GM12892 (cell line): ENCODE results near the gene SELL.

ENCODE experiments used
- POLR2A ChIP-seq: IDR thresholded peaks from 2 replicates; pipeline ENCODE4 v1.6.1; 2011; ENCODE audit warnings: low read depth, low read length, control low read depth
- POLR2AphosphoS5 ChIP-seq: IDR thresholded peaks from 2 replicates; pipeline ENCODE4 v1.6.1; 2011; ENCODE audit warnings: low read depth, low read length, control low read depth
- TAF1 ChIP-seq: IDR thresholded peaks from 2 replicates; pipeline ENCODE4 v1.6.1; 2011; ENCODE audit warnings: low read depth, mild to moderate bottlenecking, control low read depth, low read length, borderline replicate concordance

DNA sequence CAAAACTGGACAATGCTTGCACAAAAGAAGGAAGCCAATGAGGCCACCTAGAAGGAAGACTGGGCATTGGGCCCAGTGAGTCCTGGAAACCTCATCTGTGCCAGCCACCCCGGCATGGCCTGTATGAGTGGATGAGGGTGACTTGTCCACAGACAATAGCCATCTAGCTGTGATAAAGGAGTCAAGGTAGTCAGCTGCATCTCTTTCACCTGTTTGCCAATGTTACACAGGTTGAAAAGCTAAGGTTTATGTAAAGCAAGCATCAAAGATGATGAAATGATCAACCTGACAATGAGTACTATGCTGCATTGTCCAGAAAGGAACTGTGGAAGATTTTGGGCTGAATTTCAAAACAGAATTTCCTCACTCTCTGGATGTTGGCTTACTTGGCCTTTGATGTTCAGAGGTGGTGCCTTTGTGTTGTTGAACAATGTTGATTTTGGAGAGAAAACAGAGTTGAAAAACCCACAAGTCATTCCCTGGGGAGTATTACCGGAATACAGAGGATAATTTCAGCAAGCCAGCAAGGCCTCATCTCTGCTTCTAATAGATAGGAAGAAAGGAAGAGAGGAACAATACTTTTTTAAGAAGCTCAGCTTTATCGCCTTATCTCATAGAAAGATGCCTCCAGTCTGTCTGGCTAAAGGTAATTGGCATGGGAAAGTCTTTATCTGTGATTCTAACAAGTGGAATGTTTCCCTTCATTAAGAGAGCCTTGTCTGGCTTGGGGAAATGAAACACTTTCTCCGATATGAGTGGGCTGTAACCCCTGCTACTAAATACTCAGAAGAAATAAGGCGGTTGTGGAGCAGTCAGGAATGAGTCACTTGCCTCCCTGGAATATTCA is 33.8 kb upstream of the SELL start:
- TF ChIP-seq POLR2A (no peak), TAF1 (no peak), POLR2AphosphoS5 (no peak)
